ENCODE measurements around the gene CCDC192.
"Not testable (repeated sequence)": the region's sequence is repeated elsewhere in the genome, so short reads cannot be mapped to it uniquely, and the experiment has no call there.

Gene CCDC192

GRCh38 chr5:127846884-127847283, 143.7 kb downstream of the CCDC192 start:
- no peak for DNase-seq (ENCODE audit: low spot score)

- not testable (repeated sequence) for DNase-seq (ENCODE audit: low spot score)
These were observed 144.4 kb downstream of the CCDC192 start for GRCh38 chr5:127847641-127848040.

GRCh38 chr5:127848098-127848497, 144.9 kb downstream of the CCDC192 start:
- DNase-seq (ENCODE audit: low spot score), result no peak

- DNase-seq (ENCODE audit: low spot score), result no peak
These were observed 146.2 kb downstream of the CCDC192 start for GRCh38 chr5:127849408-127849807.

GRCh38 chr5:127849891-127850290, 146.7 kb downstream of the CCDC192 start:
- DNase-seq (ENCODE audit: low spot score), result no peak

- no peak for DNase-seq (ENCODE audit: low spot score)
These were observed 148.8 kb downstream of the CCDC192 start for GRCh38 chr5:127851964-127852363.

- no peak for DNase-seq (ENCODE audit: low spot score)
These were observed 151.3 kb downstream of the CCDC192 start for GRCh38 chr5:127854520-127854919.

- DNase-seq (ENCODE audit: low spot score), result no peak
These were observed 153.1 kb downstream of the CCDC192 start for GRCh38 chr5:127856292-127856691.

- DNase-seq (ENCODE audit: low spot score), result no peak
These were observed 155.1 kb downstream of the CCDC192 start for GRCh38 chr5:127858116-127858784.

GRCh38 chr5:127860291-127860690, 157.1 kb downstream of the CCDC192 start:
- DNase-seq (ENCODE audit: low spot score), result no peak

GRCh38 chr5:127863161-127863560, 160.0 kb downstream of the CCDC192 start:
- DNase-seq (ENCODE audit: low spot score), result no peak

- DNase-seq (ENCODE audit: low spot score), result no peak
These were observed 160.6 kb downstream of the CCDC192 start for GRCh38 chr5:127863610-127864395.

- no peak for DNase-seq (ENCODE audit: low spot score)
These were observed 161.3 kb downstream of the CCDC192 start for GRCh38 chr5:127864511-127864910.

- no peak for DNase-seq (ENCODE audit: low spot score)
These were observed 162.1 kb downstream of the CCDC192 start for GRCh38 chr5:127865273-127865672.

GRCh38 chr5:127867022-127867783, 164.0 kb downstream of the CCDC192 start:
- no peak for DNase-seq (ENCODE audit: low spot score)

GRCh38 chr5:127870914-127871313, 167.7 kb downstream of the CCDC192 start:
- peak; percentile 44 for DNase-seq (ENCODE audit: low spot score)

- DNase-seq (ENCODE audit: low spot score), result no peak
These were observed 168.4 kb downstream of the CCDC192 start for GRCh38 chr5:127871503-127872153.

GRCh38 chr5:127872494-127872893, 169.3 kb downstream of the CCDC192 start:
- no peak for DNase-seq (ENCODE audit: low spot score)

- peak; percentile 66 for DNase-seq (ENCODE audit: low spot score)
These were observed 172.2 kb downstream of the CCDC192 start for GRCh38 chr5:127875235-127876021.

GRCh38 chr5:127876384-127876783, 173.2 kb downstream of the CCDC192 start:
- no peak for DNase-seq (ENCODE audit: low spot score)

- DNase-seq (ENCODE audit: low spot score), result peak; percentile 20
These were observed 175.1 kb downstream of the CCDC192 start for GRCh38 chr5:127878174-127878750.

Data from cerebellar cortex (tissue), 1 donor.